Esophagus muscularis mucosa (tissue), 4 donors: ENCODE data around the gene IFT52.

Experiments used
- EP300 ChIP-seq: sonication (generic); formaldehyde crosslinking; IDR thresholded peaks from one replicate; pipeline ENCODE4 v1.6.1; 2017; ENCODE audit warnings: antibody characterized with exemption
- POLR2A ChIP-seq: fragments of 450-650 bp; IDR thresholded peaks from one replicate; pipeline ENCODE4 v1.6.1; 2017; ENCODE audit warnings: antibody characterized with exemption, moderate library complexity, mild to moderate bottlenecking, low read depth
- POLR2AphosphoS5 ChIP-seq, 2 donors: sonication (generic); formaldehyde crosslinking; IDR thresholded peaks; one replicate each; pipeline ENCODE4 v1.6.1; 2017; ENCODE audit warnings: antibody characterized with exemption in 2 of 2
- TF ChIP-seq, protein P1 (sequence below), 3 experiments: fragments of 200-600 bp in 2 of 3; fragments of 450-650 bp in 1 of 3; sonication (generic) in 2 of 3; IDR thresholded peaks; one replicate each; pipeline ENCODE4 v1.5.1; 2017 to 2019; ENCODE audit warnings: antibody characterized with exemption in 3 of 3, mild to moderate bottlenecking in 2 of 3, moderate library complexity in 1 of 3

GRCh38 chr20:43631598-43631997 is 40.9 kb downstream of the IFT52 start:
- TF ChIP-seq, protein P1, sequence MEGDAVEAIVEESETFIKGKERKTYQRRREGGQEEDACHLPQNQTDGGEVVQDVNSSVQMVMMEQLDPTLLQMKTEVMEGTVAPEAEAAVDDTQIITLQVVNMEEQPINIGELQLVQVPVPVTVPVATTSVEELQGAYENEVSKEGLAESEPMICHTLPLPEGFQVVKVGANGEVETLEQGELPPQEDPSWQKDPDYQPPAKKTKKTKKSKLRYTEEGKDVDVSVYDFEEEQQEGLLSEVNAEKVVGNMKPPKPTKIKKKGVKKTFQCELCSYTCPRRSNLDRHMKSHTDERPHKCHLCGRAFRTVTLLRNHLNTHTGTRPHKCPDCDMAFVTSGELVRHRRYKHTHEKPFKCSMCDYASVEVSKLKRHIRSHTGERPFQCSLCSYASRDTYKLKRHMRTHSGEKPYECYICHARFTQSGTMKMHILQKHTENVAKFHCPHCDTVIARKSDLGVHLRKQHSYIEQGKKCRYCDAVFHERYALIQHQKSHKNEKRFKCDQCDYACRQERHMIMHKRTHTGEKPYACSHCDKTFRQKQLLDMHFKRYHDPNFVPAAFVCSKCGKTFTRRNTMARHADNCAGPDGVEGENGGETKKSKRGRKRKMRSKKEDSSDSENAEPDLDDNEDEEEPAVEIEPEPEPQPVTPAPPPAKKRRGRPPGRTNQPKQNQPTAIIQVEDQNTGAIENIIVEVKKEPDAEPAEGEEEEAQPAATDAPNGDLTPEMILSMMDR (IDR thresholded peaks at IDR 0.05): no peak
- no peak for TF ChIP-seq POLR2AphosphoS5 (IDR thresholded peaks at IDR 0.05)
- no peak for TF ChIP-seq POLR2A
- TF ChIP-seq EP300: no peak
